OCI-LY7 (cell line): Measurements from ENCODE around the gene NBEAL2. TPM values are rescaled to one million over a fixed set of nuclear protein-coding genes. Genes with fewer than 3 reads are reported as not detected.
A peak's percentile ranks its signal among the peaks of the same experiment; 100 is the strongest.

Experiments used
- BruUV-seq: library from RNA; stranded (reverse); fragments of 400-500 nt; replicated peaks from 2 replicates; lab custom pipeline; 2021; lab: Mats Ljungman, UMichigan
- CTCF ChIA-PET: fragments of 300-600 bp; sonication (Branson Sonifier 250); formaldehyde crosslinking; loops from one replicate; lab custom pipeline; 2022; ENCODE audit warnings: antibody characterized with exemption; ENCODE audit not compliant: unreplicated experiment; lab: Charles Lee
- POLR2A ChIA-PET: fragments of 300-600 bp; sonication (Branson Sonifier 250); formaldehyde crosslinking; loops from one replicate; lab custom pipeline; 2022; ENCODE audit warnings: antibody characterized with exemption; lab: Charles Lee
- DNase-seq: peaks from one replicate; pipeline ENCODE4 v3.0.0-alpha.2; 2015; ENCODE audit warnings: low spot score
- H2AFZ ChIP-seq: fragments of 200-600 bp; sonication (generic), shearing (Covaris generic); 2 replicates; pipeline ENCODE4 v1.6.1; 2014; ENCODE audit warnings: mild to moderate bottlenecking, antibody characterized with exemption, low read length, moderate library complexity
- H3K27ac ChIP-seq: fragments of 200-600 bp; sonication (generic); 2 replicates; pipeline ENCODE4 v1.5.1; 2014; ENCODE audit warnings: mixed run types, low read depth, mild to moderate bottlenecking, moderate library complexity, low read length, inconsistent platforms; ENCODE audit not compliant: poor library complexity, severe bottlenecking
- H3K36me3 ChIP-seq: fragments of 200-600 bp; sonication (generic); 2 replicates; pipeline ENCODE4 v1.6.1; 2014; ENCODE audit warnings: mild to moderate bottlenecking, antibody characterized with exemption, low read length, moderate library complexity, mixed read lengths; ENCODE audit not compliant: insufficient read depth
- H3K4me1 ChIP-seq: fragments of 200-600 bp; sonication (generic); 2 replicates; pipeline ENCODE4 v1.5.1; 2014; ENCODE audit warnings: mild to moderate bottlenecking, low read length; ENCODE audit not compliant: insufficient read depth, poor library complexity, severe bottlenecking
- H3K4me2 ChIP-seq: fragments of 200-600 bp; sonication (generic); 2 replicates; pipeline ENCODE4 v1.6.1; 2014; ENCODE audit warnings: mild to moderate bottlenecking, low read length
- H3K4me3 ChIP-seq: fragments of 200-600 bp; sonication (generic); 2 replicates; pipeline ENCODE4 v1.5.1; 2014; ENCODE audit warnings: mild to moderate bottlenecking, low read depth, low read length; ENCODE audit not compliant: poor library complexity, severe bottlenecking
- H3K79me2 ChIP-seq: fragments of 200-600 bp; sonication (generic); 2 replicates; pipeline ENCODE4 v1.6.1; 2016; ENCODE audit warnings: low read depth, mild to moderate bottlenecking, low read length, moderate library complexity, mixed read lengths; ENCODE audit not compliant: insufficient read depth
- H3K9me2 ChIP-seq: fragments of 200-600 bp; sonication (generic); 2 replicates; pipeline ENCODE4 v1.6.1; 2016; ENCODE audit warnings: mild to moderate bottlenecking, low read length, mixed read lengths; ENCODE audit not compliant: insufficient read depth
- H3K9me3 ChIP-seq: fragments of 200-600 bp; sonication (generic); 2 replicates; pipeline ENCODE4 v1.6.1; 2014; ENCODE audit warnings: mild to moderate bottlenecking, mixed run types, low read length, mixed read lengths
- H4K20me1 ChIP-seq: fragments of 200-600 bp; sonication (generic); 2 replicates; pipeline ENCODE4 v1.6.1; 2014; ENCODE audit warnings: mild to moderate bottlenecking, antibody characterized with exemption, low read length, moderate library complexity, mixed read lengths; ENCODE audit not compliant: insufficient read depth
- CTCF ChIP-seq: fragments of 200-600 bp; sonication (generic); conservative IDR thresholded peaks from 2 replicates; pipeline ENCODE4 v1.5.1; 2014; ENCODE audit warnings: mild to moderate bottlenecking, antibody characterized with exemption, low read length, moderate library complexity, mixed read lengths
- EZH2phosphoT487 ChIP-seq: fragments of 200-600 bp; sonication (generic); IDR thresholded peaks from 2 replicates; pipeline ENCODE4 v1.6.1; 2018; ENCODE audit warnings: low read depth, borderline replicate concordance, mild to moderate bottlenecking, mixed run types, antibody characterized with exemption, low read length, moderate library complexity, mixed read lengths
- intact Hi-C: fragments of 100-400 bp; cut with micrococcal nuclease; formaldehyde crosslinking; loops from one replicate; pipeline ENCODE4 v1.10.0; 2022; ENCODE audit not compliant: unreplicated experiment
- total RNA-seq, 2 experiments: library from RNA; depleted of rRNA in 1 of 2; stranded (reverse); fragments of >200 nt in 1 of 2; shearing (Covaris generic) in 1 of 2; gene quantifications; 2 replicates each; pipeline ENCODE4 v1.2.3, GENCODE V29; 2014 to 2022

Gene NBEAL2
- total RNA-seq, 2 experiments from 2014 or later, result 74.9 to 149 TPM

- BruUV-seq, result no TSS peak
- Histone ChIP-seq H2AFZ (no peak overlapping the region), H3K9me2 (no peaks in the 10 kb centered on the region), H3K4me2 (peak overlapping the region; percentile 88), H3K36me3 (peaks cover 70% of the 10 kb centered on the region), H3K4me1 (peaks cover 97% of the 10 kb centered on the region), H3K4me3 (no peak overlapping the region), H3K27ac (peak overlapping the region; percentile 77), H3K79me2 (peaks cover 100% of the 10 kb centered on the region), H4K20me1 (peaks cover 50% of the 10 kb centered on the region), H3K9me3 (no peaks in the 10 kb centered on the region)
- no peak for DNase-seq
- TF ChIP-seq EZH2phosphoT487, result no peak
- intact Hi-C loops, result no loop called here
- ChIA-PET CTCF (no interaction called here), POLR2A (interaction anchor here (1.0 to 2.5 kb wide), 3 partner anchors 15 to 23 kb away, joined by 3 to 6 read pairs (median 3); no protein-coding TSS in a partner anchor)
Measured at GRCh38 chr3:46955157-46955556, 24.3 kb upstream of the NBEAL2 start.

GRCh38 chr3:46955801-46956259 lies 23.6 kb upstream of the NBEAL2 start:
- peak; percentile 38 for DNase-seq
- BruUV-seq, result no TSS peak
- H3K4me2 ChIP-seq, result peak overlapping the region; percentile 88
- H3K79me2 ChIP-seq, result peaks cover 100% of the 10 kb centered on the region
- CTCF ChIA-PET, result interaction anchor here (0.6 to 1.0 kb wide), 3 partner anchors 10 to 21 kb away, joined by 3 to 4 read pairs (median 3); no protein-coding TSS in a partner anchor
- H3K9me3 ChIP-seq, result no peaks in the 10 kb centered on the region
- peaks cover 49% of the 10 kb centered on the region for H4K20me1 ChIP-seq
- no peak overlapping the region for H2AFZ ChIP-seq
- TF ChIP-seq EZH2phosphoT487 (no peak), CTCF (no peak)
- H3K27ac ChIP-seq, result peak overlapping the region; percentile 77
- peaks cover 74% of the 10 kb centered on the region for H3K36me3 ChIP-seq
- intact Hi-C loops, result no loop called here
- POLR2A ChIA-PET, result interaction anchor here (0.6 to 4.6 kb wide), 9 partner anchors 10 to 89 kb away, joined by 3 to 26 read pairs (median 4); no protein-coding TSS in a partner anchor
- no peaks in the 10 kb centered on the region for H3K9me2 ChIP-seq
- H3K4me3 ChIP-seq, result no peak overlapping the region
- H3K4me1 ChIP-seq, result peaks cover 97% of the 10 kb centered on the region

GRCh38 chr3:46957092-46957820 lies 22.2 kb upstream of the NBEAL2 start:
- peaks cover 59% of the 10 kb centered on the region for H4K20me1 ChIP-seq
- H2AFZ ChIP-seq, result no peak overlapping the region
- H3K9me3 ChIP-seq, result no peaks in the 10 kb centered on the region
- H3K27ac ChIP-seq, result peak overlapping the region; percentile 77
- no peak for DNase-seq
- TF ChIP-seq CTCF, result no peak
- TF ChIP-seq EZH2phosphoT487, result no peak
- peaks cover 98% of the 10 kb centered on the region for H3K4me1 ChIP-seq
- H3K36me3 ChIP-seq, result peaks cover 79% of the 10 kb centered on the region
- no peak overlapping the region for H3K4me3 ChIP-seq
- no peaks in the 10 kb centered on the region for H3K9me2 ChIP-seq
- POLR2A ChIA-PET, result interaction anchor here (0.5 to 4.6 kb wide), 6 partner anchors 9 to 850 kb away, joined by 3 to 26 read pairs (median 4); no protein-coding TSS in a partner anchor
- BruUV-seq, result no TSS peak
- intact Hi-C loops, result no loop called here
- peak overlapping the region; percentile 88; the same call in 1 of the 2 replicates for H3K4me2 ChIP-seq
- CTCF ChIA-PET, result no interaction called here
- peaks cover 100% of the 10 kb centered on the region for H3K79me2 ChIP-seq
